DOHH2 (cell line): Measurements from ENCODE around the gene DCST1.

ENCODE experiments used
- H3F3A ChIP-seq: fragments of 200-600 bp; sonication (generic), shearing (Covaris generic); 2 replicates; pipeline ENCODE4 v1.6.0; 2016; ENCODE audit warnings: antibody characterized with exemption, mild to moderate bottlenecking; ENCODE audit not compliant: control insufficient read depth, insufficient read depth
- H3K27ac ChIP-seq: fragments of 200-600 bp; sonication (generic); 2 replicates; pipeline ENCODE4 v1.5.1; 2014; ENCODE audit warnings: low read depth, mild to moderate bottlenecking, low read length, moderate library complexity
- H3K27me3 ChIP-seq: fragments of 200-600 bp; sonication (generic); 2 replicates; pipeline ENCODE4 v1.6.1; 2014; ENCODE audit warnings: mild to moderate bottlenecking, low read length, mixed read lengths; ENCODE audit not compliant: control insufficient read depth
- H3K36me3 ChIP-seq: fragments of 200-600 bp; sonication (generic); 2 replicates; pipeline ENCODE4 v1.6.1; 2014; ENCODE audit warnings: mild to moderate bottlenecking, low read length, moderate library complexity, mixed read lengths; ENCODE audit not compliant: control insufficient read depth
- H3K4me1 ChIP-seq: fragments of 200-600 bp; sonication (generic); 2 replicates; pipeline ENCODE4 v1.6.1; 2014; ENCODE audit warnings: mild to moderate bottlenecking, low read length, mixed read lengths; ENCODE audit not compliant: control insufficient read depth
- H3K4me2 ChIP-seq: fragments of 200-600 bp; sonication (generic); 2 replicates; pipeline ENCODE4 v1.6.0; 2014; ENCODE audit warnings: mild to moderate bottlenecking, low read length, moderate library complexity
- H3K4me3 ChIP-seq: fragments of 200-600 bp; sonication (generic); 2 replicates; pipeline ENCODE4 v1.5.1; 2014; ENCODE audit warnings: mild to moderate bottlenecking, low read length, mixed read lengths
- H3K79me2 ChIP-seq: fragments of 200-600 bp; sonication (generic); 2 replicates; pipeline ENCODE4 v1.6.1; 2014; ENCODE audit warnings: mild to moderate bottlenecking, low read length, mixed read lengths; ENCODE audit not compliant: control insufficient read depth
- H3K9me2 ChIP-seq: fragments of 200-600 bp; sonication (generic); replicated peaks from 2 replicates; pipeline ENCODE4 v1.6.1; 2014; ENCODE audit warnings: mild to moderate bottlenecking, low read length, mixed read lengths; ENCODE audit not compliant: control insufficient read depth
- H3K9me3 ChIP-seq: fragments of 200-600 bp; sonication (generic); 2 replicates; pipeline ENCODE4 v1.6.1; 2014; ENCODE audit warnings: antibody characterized with exemption, low read length, mixed read lengths; ENCODE audit not compliant: control insufficient read depth, insufficient read depth
- H4K20me1 ChIP-seq: fragments of 200-600 bp; sonication (generic); 2 replicates; pipeline ENCODE4 v1.6.0; 2014; ENCODE audit warnings: low read depth, mild to moderate bottlenecking, antibody characterized with exemption, low read length, moderate library complexity; ENCODE audit not compliant: control insufficient read depth, insufficient read depth
- CTCF ChIP-seq: fragments of 200-600 bp; sonication (generic); IDR thresholded peaks from one replicate; pipeline ENCODE4 v1.5.1; 2014; ENCODE audit warnings: antibody characterized with exemption, mild to moderate bottlenecking, low read depth, low read length; ENCODE audit not compliant: poor library complexity, severe bottlenecking
- EZH2phosphoT487 ChIP-seq: fragments of 200-600 bp; sonication (generic); IDR thresholded peaks from 2 replicates; pipeline ENCODE4 v1.6.1; 2017; ENCODE audit warnings: borderline replicate concordance, mild to moderate bottlenecking, antibody characterized with exemption, low read length, moderate library complexity, mixed read lengths

Gene DCST1

GRCh38 chr1:155084722-155085503, 51.3 kb downstream of the DCST1 start:
- Histone ChIP-seq H3K27ac (peak overlapping the region; percentile 90), H3K9me2 (no peaks in the 10 kb centered on the region), H3K4me1 (peaks cover 65% of the 10 kb centered on the region), H3K79me2 (no peaks in the 10 kb centered on the region), H4K20me1 (no peaks in the 10 kb centered on the region), H3K36me3 (no peaks in the 10 kb centered on the region), H3K4me3 (peak overlapping the region; percentile 87), H3K9me3 (no peaks in the 10 kb centered on the region), H3K27me3 (peaks cover 44% of the 10 kb centered on the region), H3F3A (peaks cover 20% of the 10 kb centered on the region), H3K4me2 (peak overlapping the region; percentile 96)
- TF ChIP-seq CTCF (peak; percentile 82), EZH2phosphoT487 (no peak)

- Histone ChIP-seq H3F3A (peaks cover 20% of the 10 kb centered on the region), H3K9me2 (no peaks in the 10 kb centered on the region), H3K36me3 (no peaks in the 10 kb centered on the region), H3K79me2 (no peaks in the 10 kb centered on the region), H4K20me1 (no peaks in the 10 kb centered on the region), H3K27ac (peak overlapping the region; percentile 90), H3K4me2 (peak overlapping the region; percentile 96), H3K4me3 (peak overlapping the region; percentile 87), H3K9me3 (no peaks in the 10 kb centered on the region), H3K4me1 (peaks cover 58% of the 10 kb centered on the region), H3K27me3 (peaks cover 37% of the 10 kb centered on the region)
- TF ChIP-seq CTCF: no peak
- TF ChIP-seq EZH2phosphoT487: no peak
Observed at GRCh38 chr1:155085504-155086127, 52.0 kb downstream of the DCST1 start.

- Histone ChIP-seq H3K9me2 (no peaks in the 10 kb centered on the region), H3K27ac (peak overlapping the region; percentile 90), H3K27me3 (peaks cover 31% of the 10 kb centered on the region), H3K9me3 (no peaks in the 10 kb centered on the region), H3K4me3 (peak overlapping the region; percentile 87), H4K20me1 (no peaks in the 10 kb centered on the region), H3F3A (peaks cover 19% of the 10 kb centered on the region), H3K36me3 (no peaks in the 10 kb centered on the region), H3K4me2 (peak overlapping the region; percentile 96), H3K4me1 (peaks cover 55% of the 10 kb centered on the region), H3K79me2 (no peaks in the 10 kb centered on the region)
- no peak for TF ChIP-seq EZH2phosphoT487
- peak; percentile 95 for TF ChIP-seq CTCF
Observed at GRCh38 chr1:155086128-155086741, 52.6 kb downstream of the DCST1 start.
